ENCODE measurements around the gene RBM20. TPM values are rescaled to one million over a fixed set of nuclear protein-coding genes. Genes with fewer than 3 reads are reported as not detected.

RBM20 gene
- total and polyA plus RNA-seq, 2 experiments from 2014 or later: 0.05 to 0.17 TPM

- H3K36me3 Mint-ChIP-seq (ENCODE audit: low read depth): no peaks in the 10 kb centered on the region
- H2AFZ ChIP-seq: no peak overlapping the region
- TF ChIP-seq ZNF462 (CRISPR knock-in tag; IDR thresholded peaks at IDR 0.05): no peak
- TF ChIP-seq REST (IDR thresholded peaks at IDR 0.05; ENCODE audit: unreplicated experiment): no peak
- no peak for TF ChIP-seq STAT1 (IDR thresholded peaks at IDR 0.05; ENCODE audit: unreplicated experiment)
- TF ChIP-seq ZNF331 (CRISPR knock-in tag; IDR thresholded peaks at IDR 0.05; ENCODE audit: low read depth): no peak
- no peak for TF ChIP-seq ZNF114 (CRISPR knock-in tag; IDR thresholded peaks at IDR 0.05)
- no peak for TF ChIP-seq JUNB (IDR thresholded peaks at IDR 0.05; ENCODE audit: unreplicated experiment)
- no peak for TF ChIP-seq NANOG (IDR thresholded peaks at IDR 0.05; ENCODE audit: borderline replicate concordance)
- TF ChIP-seq EZH2 (IDR thresholded peaks at IDR 0.05; ENCODE audit: low read depth, unreplicated experiment): no peak
Observed at GRCh38 chr10:110840923-110841428, 196.8 kb downstream of the RBM20 start.

More at GRCh38 chr10:110840923-110841428, 196.8 kb downstream of the RBM20 start:
- no peaks in the 10 kb centered on the region for H3K27me3 ChIP-seq (ENCODE audit: insufficient read depth)
- no peaks in the 10 kb centered on the region for H4K20me1 ChIP-seq (replicated peaks; ENCODE audit: insufficient read depth)
- ATAC-seq: no peak
- Mint-ChIP-seq H3K9me3 (no peaks in the 10 kb centered on the region; the same call in 2 of the 3 replicates), H3K4me3 (no peak overlapping the region), H3K27me3 (ENCODE audit: insufficient read depth, low read depth, poor library complexity) (no peaks in the 10 kb centered on the region), H3K27ac (no peak overlapping the region), H3K4me1 (peaks cover 15% of the 10 kb centered on the region)
- H3K4me2 ChIP-seq: no peak overlapping the region
- H3K27ac ChIP-seq (ENCODE audit: low read depth): no peak overlapping the region
- 0 out of 2 replicates have a peak, but pooled peaks cover 3% of the 10 kb centered on the region for H3K4me1 ChIP-seq (ENCODE audit: insufficient read depth)
- H3K4me3 ChIP-seq: no peak overlapping the region
- DNase-seq (ENCODE audit: low spot score): no peak
- H3K36me3 ChIP-seq (ENCODE audit: insufficient read depth): no peaks in the 10 kb centered on the region
- H3K79me2 ChIP-seq (replicated peaks; ENCODE audit: insufficient read depth): no peaks in the 10 kb centered on the region
- H3K9me2 ChIP-seq (ENCODE audit: insufficient read depth): no peaks in the 10 kb centered on the region; the same call in 1 of the 2 replicates
- H3F3A ChIP-seq (replicated peaks; ENCODE audit: low read depth): no peaks in the 10 kb centered on the region

All from GM23338 (cell line).